GM19193 (cell line): ENCODE results near the gene ZNF316.

Experiments
- POLR2A ChIP-seq: IDR thresholded peaks from 4 replicates; pipeline ENCODE4 v1.6.1; 2011; ENCODE audit not compliant: insufficient read depth, insufficient read length; ENCODE audit errors: extremely low read depth

ZNF316 gene

GRCh38 chr7:6652446-6653011, 15.4 kb downstream of the ZNF316 start:
- TF ChIP-seq POLR2A, result no peak

GRCh38 chr7:6653071-6654003, 16.2 kb downstream of the ZNF316 start:
- TF ChIP-seq POLR2A, result no peak

GRCh38 chr7:6654113-6654841, 17.2 kb downstream of the ZNF316 start:
- no peak for TF ChIP-seq POLR2A

DNA sequence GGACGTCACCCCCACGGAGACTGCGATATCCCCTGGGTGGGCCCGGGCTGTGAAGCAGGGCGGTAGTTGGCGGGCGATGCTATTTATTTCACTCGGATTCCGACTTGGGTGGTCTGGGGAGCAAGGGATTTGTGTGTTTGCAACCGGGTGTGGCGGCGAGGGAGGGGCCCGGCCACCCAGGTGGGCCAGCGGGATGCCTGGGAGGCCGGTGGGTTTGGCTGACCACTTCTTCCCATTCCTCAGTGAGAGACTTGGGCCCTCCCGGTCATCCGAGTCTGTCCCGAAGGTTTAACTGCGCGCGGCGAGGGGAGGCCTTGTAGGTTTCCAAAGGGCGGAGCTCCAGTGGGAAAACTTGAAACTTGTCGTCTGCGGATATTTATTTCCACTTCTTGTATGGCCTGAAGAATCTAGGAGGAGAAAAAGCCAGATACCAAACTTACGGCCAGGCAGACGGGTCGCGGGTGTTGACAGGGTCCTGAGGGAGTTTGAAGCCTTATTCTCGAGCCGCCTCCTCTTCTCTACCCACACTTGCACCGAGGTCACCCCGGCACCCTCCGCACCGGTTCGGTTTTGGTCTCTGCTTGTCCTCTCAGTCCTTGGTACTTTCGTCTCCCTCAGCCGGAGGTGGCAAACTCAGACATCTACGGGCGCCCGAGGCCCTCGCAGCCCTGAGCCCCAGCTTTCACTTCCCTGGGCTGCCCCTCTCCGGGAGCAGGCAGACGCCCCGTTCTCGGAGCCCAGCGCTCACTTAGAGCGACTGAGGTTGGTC, 17.9 kb downstream of the ZNF316 start:
- no peak for TF ChIP-seq POLR2A

- no peak for TF ChIP-seq POLR2A
These were observed 18.7 kb downstream of the ZNF316 start for GRCh38 chr7:6655636-6656385.

DNA sequence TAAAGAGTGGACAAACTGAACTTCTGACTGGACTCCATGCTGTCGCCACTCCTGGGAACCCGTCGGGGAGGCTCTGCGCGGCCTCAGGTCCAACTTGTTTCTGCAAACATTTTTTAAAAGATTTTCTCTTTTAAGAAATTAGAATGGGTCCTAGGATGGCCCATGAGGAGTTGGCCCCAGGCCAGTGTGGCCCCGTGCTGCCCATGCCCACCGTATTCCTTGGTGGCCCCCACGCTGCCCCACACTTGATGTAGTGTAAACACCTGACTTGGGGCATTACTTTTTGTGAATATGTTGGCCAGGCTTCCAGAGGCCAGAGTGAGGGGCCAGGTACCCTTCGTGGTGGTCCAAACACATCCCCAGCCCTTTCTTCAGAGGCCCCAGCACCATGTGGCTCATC, 19.3 kb downstream of the ZNF316 start:
- no peak for TF ChIP-seq POLR2A

DNA sequence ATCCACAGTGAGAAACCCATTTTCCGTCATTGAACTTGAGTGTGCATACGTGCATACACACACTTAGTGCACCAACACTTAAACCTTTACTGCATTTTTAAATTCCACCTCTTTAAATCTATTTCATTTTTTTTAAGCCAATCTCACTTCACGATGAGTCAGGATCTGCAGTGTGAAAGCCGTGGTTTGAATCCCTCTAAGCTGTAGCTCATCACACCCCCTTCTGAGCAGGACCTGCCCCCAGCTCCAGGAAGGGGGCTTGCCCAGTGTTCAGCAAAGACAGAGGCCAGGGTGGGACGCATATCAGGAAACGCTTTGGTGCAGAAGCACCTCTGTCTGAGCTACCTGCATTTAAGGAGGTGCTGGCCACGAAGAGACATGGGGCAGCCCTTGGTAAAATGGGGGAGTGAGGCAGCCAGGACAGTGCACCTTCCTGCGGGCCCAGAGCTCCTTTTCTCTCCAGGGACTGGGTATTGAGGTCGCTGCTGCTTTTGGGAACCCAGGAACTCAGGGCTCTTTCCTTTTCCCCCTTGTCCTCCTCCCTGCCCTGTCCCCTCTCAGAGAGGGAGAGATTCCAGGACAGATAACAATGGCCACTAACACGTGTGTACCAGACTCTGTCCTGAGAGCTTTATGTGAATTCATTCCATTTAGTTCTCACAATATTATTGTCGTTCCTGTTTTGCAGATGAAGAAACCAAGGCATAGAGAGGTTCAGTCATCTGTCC, 21.7 kb downstream of the ZNF316 start:
- no peak for TF ChIP-seq POLR2A

DNA sequence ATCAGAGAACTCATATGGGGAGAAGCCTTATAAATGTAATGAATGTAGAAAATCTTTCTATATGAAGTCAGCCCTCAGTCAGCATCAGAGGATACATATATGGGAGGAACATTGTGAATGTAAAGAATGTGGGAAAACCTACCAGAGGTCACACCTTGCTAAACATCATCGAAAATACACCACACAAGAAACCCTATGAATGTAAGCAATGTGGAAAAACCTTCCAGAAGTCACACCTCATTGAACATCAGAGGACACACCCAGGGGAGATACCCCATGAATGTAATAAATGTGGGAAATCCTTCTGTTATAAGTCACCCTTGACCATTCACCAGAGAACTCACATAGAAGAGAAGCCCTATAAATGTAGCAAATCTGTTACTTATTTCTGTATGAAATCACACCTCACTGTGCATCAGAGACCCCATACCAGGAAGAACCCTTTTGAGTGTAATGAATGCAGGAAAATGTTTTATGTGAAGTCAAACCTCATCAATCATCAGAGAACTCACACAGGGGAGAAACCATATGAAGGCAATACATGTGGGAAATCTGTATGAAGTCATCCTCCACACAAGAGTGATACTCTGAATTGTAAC, 38.8 kb downstream of the ZNF316 start:
- TF ChIP-seq POLR2A, result no peak

DNA sequence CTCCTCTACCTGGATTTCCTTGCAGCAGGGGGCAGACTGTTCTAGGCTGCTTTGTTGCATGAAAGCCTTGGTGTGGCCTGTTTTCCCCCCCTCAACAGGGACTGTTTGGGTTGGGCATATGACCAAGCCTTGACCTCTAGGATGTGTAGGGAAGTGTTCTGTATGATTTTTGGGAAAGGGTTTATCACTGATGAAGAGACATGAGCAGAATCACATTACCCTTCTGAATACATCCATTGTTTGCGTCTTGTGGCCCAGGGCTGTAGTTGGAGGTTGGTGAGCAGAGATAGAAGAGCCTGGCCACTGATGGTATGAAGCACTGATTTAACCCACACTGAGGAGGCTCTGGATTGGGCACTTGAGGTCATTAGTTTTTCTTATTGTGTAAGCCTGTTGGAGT, 43.0 kb downstream of the ZNF316 start:
- no peak for TF ChIP-seq POLR2A

DNA sequence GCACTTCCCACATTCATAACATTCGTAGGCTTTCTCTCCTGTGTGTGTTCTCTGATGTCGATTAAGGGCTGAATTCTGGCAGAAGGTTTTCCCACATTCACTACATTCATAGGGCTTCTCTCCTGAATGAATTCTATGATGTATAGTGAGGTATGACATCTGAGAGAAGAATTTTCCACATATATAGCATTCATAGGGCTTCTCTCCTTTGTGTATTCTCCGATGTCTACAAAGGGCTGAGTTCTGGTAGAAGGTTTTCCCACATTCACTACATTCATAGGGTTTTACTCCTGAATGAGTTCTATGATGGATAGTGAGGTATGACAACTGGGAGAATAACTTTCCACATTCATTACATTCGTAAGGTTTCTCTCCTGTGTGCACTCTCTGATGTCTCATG, 54.0 kb downstream of the ZNF316 start:
- no peak for TF ChIP-seq POLR2A

- TF ChIP-seq POLR2A, result no peak
These were observed 54.5 kb downstream of the ZNF316 start for GRCh38 chr7:6691609-6692106.

GRCh38 chr7:6700793-6701192, 63.7 kb downstream of the ZNF316 start:
- no peak for TF ChIP-seq POLR2A

GRCh38 chr7:6701860-6702259, 64.7 kb downstream of the ZNF316 start:
- TF ChIP-seq POLR2A, result no peak
